GM19468 (cell line): ENCODE data around the gene AFF1.

Source experiments
- ATAC-seq: cut with Tn5 transposase; IDR thresholded peaks from one replicate; pipeline ENCODE4 v1.9.1; 2021; ENCODE audit warnings: mild to moderate bottlenecking, moderate library complexity, moderate number of reproducible peaks; ENCODE audit not compliant: unreplicated experiment; ENCODE audit errors: extremely low read depth

The AFF1 gene

GRCh38 chr4:87093443-87094123, 158.8 kb downstream of the AFF1 start:
- peak; percentile 48 for ATAC-seq

DNA sequence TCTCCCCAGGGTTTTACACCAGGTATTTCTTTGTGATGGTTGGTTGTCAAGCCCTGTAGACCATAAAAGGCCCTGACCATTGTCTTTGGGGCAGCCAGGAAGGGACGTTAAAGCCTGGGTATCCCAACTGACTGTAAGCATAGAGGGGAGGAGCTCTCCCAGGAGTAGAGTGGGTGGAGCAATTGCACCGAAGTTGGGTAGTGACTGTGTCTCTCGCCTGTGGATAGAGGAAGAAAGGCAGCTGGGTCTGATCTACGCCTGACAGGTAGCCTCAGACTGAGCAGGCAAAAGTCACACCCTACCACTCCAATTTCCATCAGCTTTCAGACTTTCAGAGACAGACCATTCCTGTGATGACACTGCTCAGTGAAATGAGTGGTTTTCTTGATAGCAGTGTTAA, 162.3 kb downstream of the AFF1 start:
- no peak for ATAC-seq

DNA sequence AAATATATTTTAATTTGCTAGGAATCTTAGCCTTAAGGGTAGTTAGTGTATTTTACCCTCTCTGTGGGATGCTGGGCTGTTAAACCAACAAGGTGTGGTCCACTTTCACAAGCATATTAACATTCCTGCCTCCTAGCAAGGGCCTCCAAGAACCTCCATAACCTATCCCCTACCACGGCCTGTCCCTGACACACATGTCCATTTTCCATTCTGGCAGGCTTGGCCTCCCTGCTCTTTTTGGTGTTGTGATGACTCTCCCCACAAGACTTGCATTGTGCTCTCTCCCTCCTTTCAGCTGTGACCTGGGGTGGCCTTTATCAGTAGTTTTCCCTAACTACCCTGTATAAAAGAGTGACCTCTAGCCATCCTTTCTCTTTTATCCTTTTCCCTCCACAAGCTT, 165.4 kb downstream of the AFF1 start:
- ATAC-seq = no peak

DNA sequence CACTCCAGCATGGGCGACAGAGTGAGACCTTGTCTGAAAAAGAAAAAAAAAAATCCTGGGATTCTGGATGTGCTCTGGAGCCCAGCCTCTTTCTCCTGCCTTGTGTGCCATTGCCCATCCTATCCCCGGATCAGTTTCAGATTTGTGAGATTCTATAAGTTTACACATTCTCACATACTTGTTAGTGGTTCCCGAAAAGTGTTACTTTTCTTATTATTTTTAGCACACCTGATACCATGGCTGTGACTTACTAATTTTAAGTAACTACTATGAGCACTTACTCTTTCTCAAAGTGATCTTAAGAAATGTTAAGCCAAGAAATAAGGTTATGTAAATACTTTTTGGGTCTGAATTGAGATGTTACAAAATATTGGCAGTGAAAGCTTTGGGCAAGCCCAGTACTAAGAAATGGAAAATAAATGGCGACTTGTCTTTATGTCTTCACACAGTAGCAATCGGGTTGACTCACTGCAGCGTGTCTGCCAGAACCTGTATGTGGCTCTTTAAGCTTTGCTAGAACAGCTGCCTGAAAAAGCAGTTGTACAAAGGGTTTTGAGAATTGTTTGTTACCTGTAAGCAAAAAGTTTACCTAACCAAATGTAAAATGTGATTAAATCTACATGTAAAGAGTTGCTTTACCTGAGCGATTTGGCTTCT, 166.9 kb downstream of the AFF1 start:
- ATAC-seq = no peak

- no peak for ATAC-seq
These were observed 168.3 kb downstream of the AFF1 start for GRCh38 chr4:87103086-87103485.

- no peak for ATAC-seq
These were observed 168.9 kb downstream of the AFF1 start for GRCh38 chr4:87103691-87104187.

GRCh38 chr4:87105101-87105845, 170.5 kb downstream of the AFF1 start:
- ATAC-seq = no peak

DNA sequence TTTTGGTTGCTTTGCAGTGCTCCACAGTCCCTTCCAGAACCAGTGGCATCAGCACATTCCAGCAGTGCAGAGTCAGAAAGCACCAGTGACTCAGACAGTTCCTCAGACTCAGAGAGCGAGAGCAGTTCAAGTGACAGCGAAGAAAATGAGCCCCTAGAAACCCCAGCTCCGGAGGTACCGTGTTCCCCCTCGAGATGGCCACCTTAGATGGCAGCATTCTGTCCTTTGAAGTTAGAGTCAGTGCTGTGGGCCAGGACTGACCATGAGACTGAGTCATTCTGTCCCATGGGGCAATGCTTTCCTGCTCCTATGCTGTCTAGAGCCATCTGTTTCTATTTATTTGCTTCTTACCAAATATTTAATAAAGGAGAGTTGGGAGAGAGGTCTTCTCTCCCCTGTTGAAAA, 173.3 kb downstream of the AFF1 start:
- ATAC-seq = no peak

DNA sequence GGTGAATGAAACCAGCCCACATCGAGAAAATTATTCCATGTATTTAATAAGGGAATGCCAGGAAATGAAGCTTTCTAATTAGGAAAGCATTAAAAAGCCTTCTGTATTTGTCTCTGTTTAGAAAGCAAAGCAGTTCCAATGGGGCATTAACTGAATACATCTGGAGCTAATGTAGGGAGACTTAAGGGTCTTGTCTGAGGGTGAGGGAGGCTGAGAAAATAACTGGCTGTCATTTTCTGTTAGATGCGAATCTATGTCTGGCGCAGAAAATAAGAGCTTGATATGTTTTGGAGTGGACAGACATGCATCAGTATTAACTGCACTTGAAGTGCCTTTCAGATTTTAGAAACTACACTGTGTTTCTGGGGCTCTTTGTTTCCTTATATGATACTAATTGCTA, 174.3 kb downstream of the AFF1 start:
- ATAC-seq = no peak

DNA sequence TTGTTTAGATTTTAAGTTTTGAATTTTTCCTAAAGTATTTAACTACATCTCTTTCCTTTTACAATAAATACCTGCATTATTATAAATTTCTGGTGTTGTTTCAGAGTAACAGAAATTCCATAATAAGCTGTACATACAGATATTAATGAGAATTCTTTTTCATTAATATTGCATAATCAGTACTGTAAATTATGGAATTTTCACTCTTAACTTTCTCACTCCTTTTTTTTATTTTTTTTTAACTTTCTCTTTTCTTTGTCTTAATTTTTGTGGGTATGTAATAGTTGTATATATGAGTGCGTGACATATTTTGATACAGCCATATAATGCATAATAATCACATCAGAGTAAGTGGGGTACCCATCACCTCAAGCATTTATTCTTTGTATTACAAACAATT, 175.1 kb downstream of the AFF1 start:
- ATAC-seq = no peak

- ATAC-seq = no peak
These were observed 177.3 kb downstream of the AFF1 start for GRCh38 chr4:87112063-87112462.

DNA sequence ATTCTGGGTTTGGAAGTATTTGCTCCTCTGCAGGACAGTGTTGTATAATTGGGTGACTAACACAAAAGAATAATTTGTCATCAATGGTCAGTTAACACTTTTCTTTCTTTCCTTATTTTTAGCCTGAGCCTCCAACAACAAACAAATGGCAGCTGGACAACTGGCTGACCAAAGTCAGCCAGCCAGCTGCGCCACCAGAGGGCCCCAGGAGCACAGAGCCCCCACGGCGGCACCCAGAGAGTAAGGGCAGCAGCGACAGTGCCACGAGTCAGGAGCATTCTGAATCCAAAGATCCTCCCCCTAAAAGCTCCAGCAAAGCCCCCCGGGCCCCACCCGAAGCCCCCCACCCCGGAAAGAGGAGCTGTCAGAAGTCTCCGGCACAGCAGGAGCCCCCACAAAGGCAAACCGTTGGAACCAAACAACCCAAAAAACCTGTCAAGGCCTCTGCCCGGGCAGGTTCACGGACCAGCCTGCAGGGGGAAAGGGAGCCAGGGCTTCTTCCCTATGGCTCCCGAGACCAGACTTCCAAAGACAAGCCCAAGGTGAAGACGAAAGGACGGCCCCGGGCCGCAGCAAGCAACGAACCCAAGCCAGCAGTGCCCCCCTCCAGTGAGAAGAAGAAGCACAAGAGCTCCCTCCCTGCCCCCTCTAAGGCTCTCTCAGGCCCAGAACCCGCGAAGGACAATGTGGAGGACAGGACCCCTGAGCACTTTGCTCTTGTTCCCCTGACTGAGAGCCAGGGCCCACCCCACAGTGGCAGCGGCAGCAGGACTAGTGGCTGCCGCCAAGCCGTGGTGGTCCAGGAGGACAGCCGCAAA, 179.6 kb downstream of the AFF1 start:
- ATAC-seq = no peak

GRCh38 chr4:87116231-87116630, 181.4 kb downstream of the AFF1 start:
- ATAC-seq = no peak

DNA sequence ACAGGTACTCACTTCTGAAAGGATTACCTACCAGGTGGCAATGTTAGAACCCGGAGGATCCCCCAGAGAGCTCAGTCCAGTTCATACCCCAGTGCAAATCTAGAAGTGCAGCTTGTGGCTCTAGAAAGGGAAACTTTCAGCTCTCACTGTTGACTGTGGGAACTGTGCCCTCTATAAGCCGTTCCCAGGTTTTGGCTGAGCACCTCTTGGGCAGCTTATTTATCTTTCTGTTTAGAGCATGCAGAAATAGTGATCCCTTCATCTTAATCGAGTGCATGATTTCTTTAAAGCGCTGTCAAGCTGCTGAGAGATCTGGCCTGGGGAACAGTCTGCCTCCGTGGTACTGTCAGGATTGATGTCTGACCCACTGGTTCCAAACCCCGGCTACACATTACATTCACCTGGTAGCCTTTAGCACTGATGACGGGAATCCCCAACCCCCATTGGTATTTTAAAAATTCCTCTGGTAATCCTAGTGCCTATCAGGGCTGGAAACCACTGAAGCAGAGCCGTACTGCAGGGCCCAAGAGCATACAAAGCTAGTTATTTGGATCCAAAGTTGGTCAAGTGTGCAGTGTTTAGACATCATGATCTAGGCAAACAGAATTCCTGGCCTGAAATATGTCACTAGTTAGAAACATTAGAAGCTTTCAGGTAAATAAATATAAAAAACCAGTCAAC, 182.4 kb downstream of the AFF1 start:
- ATAC-seq = no peak

DNA sequence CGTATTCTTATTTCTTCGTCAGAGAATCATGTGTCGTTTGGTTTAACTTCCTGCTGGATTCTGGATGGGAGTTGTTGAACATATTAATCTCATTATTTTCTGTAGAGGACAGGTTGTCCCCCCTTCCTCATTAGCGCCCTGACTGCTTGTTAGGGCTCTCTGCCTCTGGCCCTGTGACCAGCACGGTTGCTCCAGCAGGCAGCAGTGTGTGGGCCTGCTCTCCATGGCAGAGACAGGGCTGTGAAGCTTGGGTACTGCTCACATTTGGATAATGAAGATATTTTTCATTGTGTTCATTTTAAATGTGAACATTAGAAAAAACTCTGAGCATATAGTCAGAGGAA, 182.9 kb downstream of the AFF1 start:
- ATAC-seq = no peak

- ATAC-seq = no peak
These were observed 183.6 kb downstream of the AFF1 start for GRCh38 chr4:87118421-87118820.

DNA sequence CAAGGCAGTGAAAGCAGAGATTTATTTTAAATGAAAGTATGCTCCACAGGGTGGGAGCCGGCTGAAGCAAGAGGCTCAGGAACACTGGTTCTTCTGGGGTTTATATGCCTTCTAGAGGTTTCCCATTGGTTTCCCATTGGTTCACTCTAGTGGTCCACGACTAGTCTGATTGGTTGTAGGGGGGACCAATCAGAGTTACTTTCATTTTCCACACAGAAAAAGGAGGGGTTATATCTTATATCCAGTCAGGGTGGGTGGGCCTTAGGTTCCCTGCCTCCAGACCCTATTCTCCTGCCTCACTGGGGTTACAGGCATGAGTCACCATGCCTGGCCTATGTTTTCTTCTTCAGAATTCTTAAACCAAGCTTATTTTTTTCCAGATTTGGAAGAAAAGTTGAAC, 184.0 kb downstream of the AFF1 start:
- no peak for ATAC-seq

DNA sequence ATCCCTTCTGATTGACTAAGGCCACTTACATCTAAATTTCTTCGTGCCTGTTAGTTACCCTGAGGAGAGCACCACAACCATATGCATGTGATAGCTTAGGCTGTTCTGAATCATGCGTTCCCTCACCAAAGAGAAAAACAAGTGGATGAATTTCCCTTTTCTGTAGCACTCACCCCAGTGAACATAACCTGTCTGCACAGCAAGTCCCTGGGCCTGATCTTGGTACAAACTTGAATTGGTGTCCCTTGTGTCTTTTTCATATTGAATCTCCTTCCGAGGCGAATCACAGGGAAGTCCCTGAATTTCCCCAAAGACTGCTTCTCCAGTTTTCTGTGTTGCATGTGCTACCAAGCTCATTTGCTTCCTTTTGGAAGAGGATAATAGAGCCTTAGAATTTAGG, 185.2 kb downstream of the AFF1 start:
- ATAC-seq = no peak

DNA sequence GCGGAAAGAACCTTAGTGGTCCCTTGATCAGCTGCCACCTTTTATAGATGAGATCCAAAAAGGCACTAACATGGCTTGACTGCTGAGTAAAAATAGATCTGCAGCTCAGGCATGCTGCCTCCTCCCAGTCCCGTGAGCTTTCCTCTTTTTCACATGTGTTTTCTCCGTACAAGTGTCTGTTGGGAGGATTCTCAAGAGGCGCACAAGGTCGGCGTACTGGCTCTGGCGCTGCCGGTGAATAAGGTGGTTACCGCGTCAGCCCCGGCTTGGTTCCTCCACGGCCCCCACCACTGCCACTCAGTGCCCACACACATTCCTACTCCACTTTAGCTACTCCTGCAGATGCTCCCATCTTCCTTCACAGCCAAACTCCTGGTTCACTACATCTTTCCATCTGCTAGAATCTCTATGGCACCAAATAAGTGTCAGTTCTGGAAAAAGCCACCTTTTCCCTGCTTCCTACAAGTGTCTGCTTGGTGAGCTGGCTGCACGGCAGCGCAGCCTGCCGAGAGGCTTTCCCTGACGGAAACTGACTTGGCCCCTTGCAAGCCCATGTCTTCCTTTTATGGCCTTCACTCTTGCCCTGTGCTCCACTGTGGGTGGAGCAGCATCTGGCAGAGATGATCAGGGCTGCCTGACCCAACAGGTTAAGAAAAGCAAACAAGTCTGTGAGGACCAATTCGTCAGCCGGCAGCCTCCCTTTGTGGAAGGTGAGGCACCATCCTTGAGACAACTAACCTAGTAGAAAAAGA, 185.8 kb downstream of the AFF1 start:
- ATAC-seq = no peak
